Activated T-cell treated with anti-CD3 and anti-CD28 coated beads, Interleukin-2, amount 50 U/mL, for 24 hours (primary cell): ENCODE measurements around the gene ZNF451.

Experiments used
- DNase-seq: peaks from one replicate; pipeline ENCODE4 v3.0.0-alpha.2; 2020
- H3K27ac Mint-ChIP-seq: 2 replicates; pipeline ENCODE4 v1.8.0; 2020; ENCODE audit warnings: mild to moderate bottlenecking, mixed read lengths
- H3K27me3 Mint-ChIP-seq: 2 replicates; pipeline ENCODE4 v1.8.0; 2020; ENCODE audit warnings: mixed read lengths
- H3K36me3 Mint-ChIP-seq: 2 replicates; pipeline ENCODE4 v1.8.0; 2020; ENCODE audit warnings: low read depth, mixed read lengths
- H3K4me1 Mint-ChIP-seq: 2 replicates; pipeline ENCODE4 v1.8.0; 2020; ENCODE audit warnings: low read depth, mixed read lengths
- H3K4me3 Mint-ChIP-seq: 2 replicates; pipeline ENCODE4 v1.8.0; 2020; ENCODE audit warnings: mild to moderate bottlenecking, moderate library complexity, mixed read lengths
- H3K9me3 Mint-ChIP-seq: 2 replicates; pipeline ENCODE4 v1.8.0; 2020; ENCODE audit warnings: mixed read lengths

Gene ZNF451

GRCh38 chr6:57116776-57117175 lies 26.8 kb downstream of the ZNF451 start:
- no peak overlapping the region for H3K27ac Mint-ChIP-seq
- peaks cover 27% of the 10 kb centered on the region for H3K4me1 Mint-ChIP-seq
- peaks cover 52% of the 10 kb centered on the region for H3K36me3 Mint-ChIP-seq
- no peak overlapping the region for H3K4me3 Mint-ChIP-seq
- H3K27me3 Mint-ChIP-seq: no peaks in the 10 kb centered on the region
- no peaks in the 10 kb centered on the region for H3K9me3 Mint-ChIP-seq
- DNase-seq: no peak

GRCh38 chr6:57117796-57118195 lies 27.8 kb downstream of the ZNF451 start:
- no peak overlapping the region for H3K4me3 Mint-ChIP-seq
- H3K9me3 Mint-ChIP-seq: peaks cover 7% of the 10 kb centered on the region
- H3K36me3 Mint-ChIP-seq: peaks cover 59% of the 10 kb centered on the region
- DNase-seq: no peak
- peaks cover 19% of the 10 kb centered on the region for H3K4me1 Mint-ChIP-seq
- H3K27me3 Mint-ChIP-seq: no peaks in the 10 kb centered on the region
- H3K27ac Mint-ChIP-seq: no peak overlapping the region

- peaks cover 70% of the 10 kb centered on the region for H3K36me3 Mint-ChIP-seq
These were observed 33.1 kb downstream of the ZNF451 start for GRCh38 chr6:57123111-57123510.

GRCh38 chr6:57127763-57128162 lies 37.8 kb downstream of the ZNF451 start:
- Mint-ChIP-seq H3K4me1 (peaks cover 6% of the 10 kb centered on the region), H3K9me3 (no peaks in the 10 kb centered on the region), H3K4me3 (no peak overlapping the region), H3K27me3 (no peaks in the 10 kb centered on the region), H3K27ac (no peak overlapping the region), H3K36me3 (peaks cover 64% of the 10 kb centered on the region)
- DNase-seq: no peak

More at GRCh38 chr6:57123111-57123510, 33.1 kb downstream of the ZNF451 start:
- no peaks in the 10 kb centered on the region for H3K27me3 Mint-ChIP-seq
- peaks cover 7% of the 10 kb centered on the region for H3K9me3 Mint-ChIP-seq
- no peak for DNase-seq
- no peak overlapping the region for H3K4me3 Mint-ChIP-seq
- peaks cover 12% of the 10 kb centered on the region for H3K4me1 Mint-ChIP-seq
- H3K27ac Mint-ChIP-seq: no peak overlapping the region

GRCh38 chr6:57130661-57131177 lies 40.7 kb downstream of the ZNF451 start:
- Mint-ChIP-seq H3K4me3 (no peak overlapping the region), H3K27ac (no peak overlapping the region), H3K36me3 (peaks cover 69% of the 10 kb centered on the region), H3K4me1 (peaks cover 6% of the 10 kb centered on the region), H3K9me3 (no peaks in the 10 kb centered on the region), H3K27me3 (no peaks in the 10 kb centered on the region)
- no peak for DNase-seq

GRCh38 chr6:57134954-57135353 lies 45.0 kb downstream of the ZNF451 start:
- DNase-seq: no peak
- Mint-ChIP-seq H3K9me3 (no peaks in the 10 kb centered on the region), H3K4me3 (no peak overlapping the region), H3K27ac (no peak overlapping the region), H3K4me1 (peaks cover 18% of the 10 kb centered on the region), H3K36me3 (peaks cover 78% of the 10 kb centered on the region), H3K27me3 (no peaks in the 10 kb centered on the region)

- H3K27me3 Mint-ChIP-seq: no peaks in the 10 kb centered on the region
- no peak overlapping the region for H3K27ac Mint-ChIP-seq
- peaks cover 11% of the 10 kb centered on the region for H3K4me1 Mint-ChIP-seq
- DNase-seq: no peak
- H3K9me3 Mint-ChIP-seq: no peaks in the 10 kb centered on the region
- H3K36me3 Mint-ChIP-seq: peaks cover 78% of the 10 kb centered on the region
- no peak overlapping the region for H3K4me3 Mint-ChIP-seq
These were observed 45.9 kb downstream of the ZNF451 start for GRCh38 chr6:57135885-57136284.

- DNase-seq: no peak
- H3K36me3 Mint-ChIP-seq: peaks cover 82% of the 10 kb centered on the region
- H3K27ac Mint-ChIP-seq: peak overlapping the region; percentile 9
- H3K27me3 Mint-ChIP-seq: no peaks in the 10 kb centered on the region
- H3K9me3 Mint-ChIP-seq: no peaks in the 10 kb centered on the region
- H3K4me1 Mint-ChIP-seq: peaks cover 11% of the 10 kb centered on the region
- no peak overlapping the region for H3K4me3 Mint-ChIP-seq
These were observed 47.4 kb downstream of the ZNF451 start for GRCh38 chr6:57137350-57137749.

GRCh38 chr6:57138026-57138425 lies 48.0 kb downstream of the ZNF451 start:
- Mint-ChIP-seq H3K27me3 (no peaks in the 10 kb centered on the region), H3K4me1 (peaks cover 11% of the 10 kb centered on the region), H3K36me3 (peaks cover 83% of the 10 kb centered on the region), H3K4me3 (no peak overlapping the region), H3K9me3 (no peaks in the 10 kb centered on the region), H3K27ac (no peak overlapping the region)
- DNase-seq: no peak

GRCh38 chr6:57141451-57142177 lies 51.6 kb downstream of the ZNF451 start:
- Mint-ChIP-seq H3K27ac (no peak overlapping the region), H3K4me3 (no peak overlapping the region), H3K27me3 (no peaks in the 10 kb centered on the region), H3K4me1 (peaks cover 18% of the 10 kb centered on the region), H3K9me3 (no peaks in the 10 kb centered on the region), H3K36me3 (peaks cover 81% of the 10 kb centered on the region)
- DNase-seq: no peak

GRCh38 chr6:57142178-57142525 lies 52.2 kb downstream of the ZNF451 start:
- Mint-ChIP-seq H3K36me3 (peaks cover 81% of the 10 kb centered on the region), H3K9me3 (no peaks in the 10 kb centered on the region), H3K4me1 (peaks cover 16% of the 10 kb centered on the region), H3K27ac (no peak overlapping the region), H3K4me3 (no peak overlapping the region), H3K27me3 (no peaks in the 10 kb centered on the region)
- no peak for DNase-seq

GRCh38 chr6:57143690-57144089 lies 53.7 kb downstream of the ZNF451 start:
- Mint-ChIP-seq H3K4me3 (no peak overlapping the region), H3K9me3 (no peaks in the 10 kb centered on the region), H3K27ac (no peak overlapping the region), H3K27me3 (no peaks in the 10 kb centered on the region), H3K4me1 (peaks cover 24% of the 10 kb centered on the region), H3K36me3 (peaks cover 87% of the 10 kb centered on the region)
- DNase-seq: no peak

GRCh38 chr6:57147401-57147800 lies 57.4 kb downstream of the ZNF451 start:
- H3K4me1 Mint-ChIP-seq: peaks cover 32% of the 10 kb centered on the region
- no peak for DNase-seq
- H3K27ac Mint-ChIP-seq: peak overlapping the region; percentile 94
- no peaks in the 10 kb centered on the region for H3K27me3 Mint-ChIP-seq
- peaks cover 82% of the 10 kb centered on the region for H3K36me3 Mint-ChIP-seq
- H3K4me3 Mint-ChIP-seq: peak overlapping the region; percentile 4
- H3K9me3 Mint-ChIP-seq: no peaks in the 10 kb centered on the region

- H3K36me3 Mint-ChIP-seq: peaks cover 83% of the 10 kb centered on the region
- H3K4me1 Mint-ChIP-seq: peaks cover 32% of the 10 kb centered on the region
- DNase-seq: no peak
- peak overlapping the region; percentile 94 for H3K27ac Mint-ChIP-seq
- peak overlapping the region; percentile 20 for H3K4me3 Mint-ChIP-seq
- no peaks in the 10 kb centered on the region for H3K27me3 Mint-ChIP-seq
- H3K9me3 Mint-ChIP-seq: no peaks in the 10 kb centered on the region
These were observed 58.2 kb downstream of the ZNF451 start for GRCh38 chr6:57147955-57148858.

- Mint-ChIP-seq H3K4me1 (peaks cover 10% of the 10 kb centered on the region), H3K36me3 (peaks cover 81% of the 10 kb centered on the region)
These were observed 68.7 kb downstream of the ZNF451 start for GRCh38 chr6:57158658-57159057.

More at GRCh38 chr6:57158658-57159057, 68.7 kb downstream of the ZNF451 start:
- Mint-ChIP-seq H3K4me3 (no peak overlapping the region), H3K9me3 (peaks cover 3% of the 10 kb centered on the region), H3K27ac (no peak overlapping the region), H3K27me3 (no peaks in the 10 kb centered on the region)
- no peak for DNase-seq
